GM23338 (cell line): ENCODE measurements around the gene NDST1.

Experiments
- EZH2 ChIP-seq: fragments of 200-600 bp; sonication (generic); IDR thresholded peaks from one replicate; pipeline ENCODE4 v1.8.0; 2017; ENCODE audit warnings: antibody characterized with exemption, mild to moderate bottlenecking, low read depth; ENCODE audit not compliant: unreplicated experiment
- EZH2phosphoT487 ChIP-seq: fragments of 200-600 bp; sonication (generic); IDR thresholded peaks from one replicate; pipeline ENCODE4 v1.8.1; 2018; ENCODE audit warnings: antibody characterized with exemption; ENCODE audit not compliant: unreplicated experiment
- POLR2AphosphoS5 ChIP-seq: IDR thresholded peaks from 2 replicates; pipeline ENCODE4 v1.6.1; 2016; ENCODE audit warnings: antibody characterized with exemption, low read depth
- TF ChIP-seq, protein P1 (sequence below), 2 experiments: fragments of 200-600 bp in 1 of 2; sonication (generic) in 1 of 2; conservative IDR thresholded peaks; 2 replicates each; pipeline versions ENCODE4 v1.5.1 to v1.6.1; 2016 to 2017; ENCODE audit warnings: antibody characterized with exemption in 2 of 2, low read depth in 2 of 2, mild to moderate bottlenecking in 2 of 2, moderate library complexity in 1 of 2

DNA sequence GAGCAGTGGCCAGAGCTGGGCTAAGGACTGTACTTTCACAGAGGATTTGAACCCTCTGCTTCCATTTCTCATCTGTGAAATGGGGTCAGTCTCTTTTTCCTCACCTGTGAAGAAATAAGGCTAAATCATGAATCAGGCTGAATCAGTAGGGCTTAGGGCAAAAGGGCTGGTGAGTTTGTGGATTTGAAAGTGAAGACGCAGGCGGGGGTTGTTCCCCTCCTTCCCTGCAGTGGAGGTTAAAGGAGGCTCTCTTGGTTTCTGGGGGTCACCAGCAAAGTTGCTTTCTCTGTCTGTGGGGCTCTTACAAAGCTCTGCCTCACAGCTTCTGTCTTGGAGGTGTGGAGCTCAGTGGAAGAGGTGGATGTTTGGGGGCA, 17.6 kb upstream of the NDST1 start:
- TF ChIP-seq POLR2AphosphoS5 (no peak), EZH2 (no peak), EZH2phosphoT487 (no peak)
- TF ChIP-seq, protein P1, sequence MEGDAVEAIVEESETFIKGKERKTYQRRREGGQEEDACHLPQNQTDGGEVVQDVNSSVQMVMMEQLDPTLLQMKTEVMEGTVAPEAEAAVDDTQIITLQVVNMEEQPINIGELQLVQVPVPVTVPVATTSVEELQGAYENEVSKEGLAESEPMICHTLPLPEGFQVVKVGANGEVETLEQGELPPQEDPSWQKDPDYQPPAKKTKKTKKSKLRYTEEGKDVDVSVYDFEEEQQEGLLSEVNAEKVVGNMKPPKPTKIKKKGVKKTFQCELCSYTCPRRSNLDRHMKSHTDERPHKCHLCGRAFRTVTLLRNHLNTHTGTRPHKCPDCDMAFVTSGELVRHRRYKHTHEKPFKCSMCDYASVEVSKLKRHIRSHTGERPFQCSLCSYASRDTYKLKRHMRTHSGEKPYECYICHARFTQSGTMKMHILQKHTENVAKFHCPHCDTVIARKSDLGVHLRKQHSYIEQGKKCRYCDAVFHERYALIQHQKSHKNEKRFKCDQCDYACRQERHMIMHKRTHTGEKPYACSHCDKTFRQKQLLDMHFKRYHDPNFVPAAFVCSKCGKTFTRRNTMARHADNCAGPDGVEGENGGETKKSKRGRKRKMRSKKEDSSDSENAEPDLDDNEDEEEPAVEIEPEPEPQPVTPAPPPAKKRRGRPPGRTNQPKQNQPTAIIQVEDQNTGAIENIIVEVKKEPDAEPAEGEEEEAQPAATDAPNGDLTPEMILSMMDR (conservative IDR thresholded peaks at IDR 0.05; ENCODE audit: low read depth in 2 of 2), result no peak
